WTC11 (cell line): ENCODE results near the gene PKLR. TPM values are rescaled to one million over a fixed set of nuclear protein-coding genes. Genes with fewer than 3 reads are reported as not detected.

Experiments
- AFF4 ChIP-seq: sonication (generic); formaldehyde crosslinking; IDR thresholded peaks from 2 replicates; pipeline ENCODE4 v1.8.1; 2023; ENCODE audit warnings: mild to moderate bottlenecking, missing genetic modification reagents, borderline replicate concordance
- ATF6 ChIP-seq: sonication (generic); formaldehyde crosslinking; IDR thresholded peaks from 2 replicates; pipeline ENCODE4 v1.8.1; 2023; ENCODE audit warnings: mild to moderate bottlenecking, missing genetic modification reagents
- CBFB ChIP-seq: sonication (generic); formaldehyde crosslinking; IDR thresholded peaks from 2 replicates; pipeline ENCODE4 v1.8.1; 2022; ENCODE audit warnings: mild to moderate bottlenecking, low read depth, missing genetic modification reagents
- CDX4 ChIP-seq: fragments of 250-450 bp; sonication (Bioruptor Pico); IDR thresholded peaks from 2 replicates; pipeline ENCODE4 v1.9.0; 2021; ENCODE audit warnings: moderate library complexity, mild to moderate bottlenecking, inconsistent platforms, borderline replicate concordance
- ERG ChIP-seq: fragments of 250-450 bp; sonication (Bioruptor Pico); IDR thresholded peaks from 2 replicates; pipeline ENCODE4 v1.8.0; 2021; ENCODE audit warnings: mild to moderate bottlenecking
- FOXJ3 ChIP-seq: sonication (generic); formaldehyde crosslinking; IDR thresholded peaks from 2 replicates; pipeline ENCODE4 v1.9.0; 2021; ENCODE audit warnings: missing genetic modification reagents, mild to moderate bottlenecking, borderline replicate concordance
- FOXK1 ChIP-seq: sonication (generic); formaldehyde crosslinking; IDR thresholded peaks from 2 replicates; pipeline ENCODE4 v1.8.0; 2022; ENCODE audit warnings: mild to moderate bottlenecking, moderate library complexity, missing genetic modification reagents
- FOXP4 ChIP-seq: sonication (generic); formaldehyde crosslinking; IDR thresholded peaks from 2 replicates; pipeline ENCODE4 v1.8.0; 2022; ENCODE audit warnings: mild to moderate bottlenecking, missing genetic modification reagents
- GRHL2 ChIP-seq: fragments of 250-450 bp; sonication (Bioruptor Pico); IDR thresholded peaks from 2 replicates; pipeline ENCODE4 v1.8.0; 2022; ENCODE audit warnings: mild to moderate bottlenecking, moderate library complexity; ENCODE audit not compliant: insufficient replicate concordance, severe bottlenecking
- MAX ChIP-seq: sonication (generic); formaldehyde crosslinking; IDR thresholded peaks from 2 replicates; pipeline ENCODE4 v1.8.0; 2022; ENCODE audit warnings: mild to moderate bottlenecking, missing genetic modification reagents
- MXD4 ChIP-seq: fragments of 250-450 bp; sonication (Bioruptor Pico); IDR thresholded peaks from 2 replicates; pipeline ENCODE4 v1.8.0; 2021; ENCODE audit warnings: mild to moderate bottlenecking, moderate library complexity, borderline replicate concordance
- MYBL2 ChIP-seq: sonication (generic); formaldehyde crosslinking; IDR thresholded peaks from 2 replicates; pipeline ENCODE4 v1.8.1; 2023; ENCODE audit warnings: mild to moderate bottlenecking, moderate library complexity, missing genetic modification reagents
- NFYB ChIP-seq: sonication (generic); formaldehyde crosslinking; conservative IDR thresholded peaks from 2 replicates; pipeline ENCODE4 v1.8.0; 2022; ENCODE audit warnings: low read depth, missing genetic modification reagents
- NR2C2 ChIP-seq: sonication (generic); formaldehyde crosslinking; IDR thresholded peaks from 2 replicates; pipeline ENCODE4 v1.8.0; 2022; ENCODE audit warnings: mild to moderate bottlenecking, missing genetic modification reagents
- NR3C1 ChIP-seq: sonication (generic); formaldehyde crosslinking; conservative IDR thresholded peaks from 2 replicates; pipeline ENCODE4 v1.8.1; 2023; ENCODE audit warnings: low read depth, mild to moderate bottlenecking, missing genetic modification reagents
- PRDM15 ChIP-seq: sonication (generic); formaldehyde crosslinking; IDR thresholded peaks from 2 replicates; pipeline ENCODE4 v1.8.0; 2022; ENCODE audit warnings: missing genetic modification reagents
- PREB ChIP-seq: sonication (generic); formaldehyde crosslinking; IDR thresholded peaks from 2 replicates; pipeline ENCODE4 v1.8.1; 2022; ENCODE audit warnings: mild to moderate bottlenecking, missing genetic modification reagents, moderate library complexity, borderline replicate concordance
- SMAD4 ChIP-seq: sonication (generic); formaldehyde crosslinking; IDR thresholded peaks from 2 replicates; pipeline ENCODE4 v1.8.0; 2022; ENCODE audit warnings: mild to moderate bottlenecking, missing genetic modification reagents
- TEAD1 ChIP-seq: sonication (generic); formaldehyde crosslinking; IDR thresholded peaks from 2 replicates; pipeline ENCODE4 v1.8.0; 2022; ENCODE audit warnings: mild to moderate bottlenecking, missing genetic modification reagents
- TP53 ChIP-seq: sonication (generic); formaldehyde crosslinking; IDR thresholded peaks from 2 replicates; pipeline ENCODE4 v1.8.1; 2023; ENCODE audit warnings: mild to moderate bottlenecking, missing genetic modification reagents
- ZNF317 ChIP-seq: sonication (generic); formaldehyde crosslinking; IDR thresholded peaks from 2 replicates; pipeline ENCODE4 v1.8.1; 2023; ENCODE audit warnings: low read depth, mild to moderate bottlenecking, moderate library complexity, missing genetic modification reagents, borderline replicate concordance
- ZNF671 ChIP-seq: fragments of 250-450 bp; sonication (Bioruptor Pico); IDR thresholded peaks from 2 replicates; pipeline ENCODE4 v1.8.0; 2021; ENCODE audit warnings: mild to moderate bottlenecking
- total RNA-seq: library from RNA; stranded (reverse); gene quantifications from 3 replicates; pipeline ENCODE4 v1.2.3, GENCODE V29; 2021

The PKLR gene
- total RNA-seq, 1 experiment from 2014 or later, result 1.5 TPM

- TF ChIP-seq ATF6, result no peak
- no peak for TF ChIP-seq ZNF317 (CRISPR knock-in tag)
- no peak for TF ChIP-seq NR2C2 (CRISPR knock-in tag)
- TF ChIP-seq PREB, result no peak
- TF ChIP-seq PRDM15, result no peak
- no peak for TF ChIP-seq ERG
- TF ChIP-seq NFYB (CRISPR knock-in tag), result peak; percentile 90
- no peak for TF ChIP-seq FOXJ3
- TF ChIP-seq NR3C1, result no peak
- no peak for TF ChIP-seq TP53
- TF ChIP-seq FOXP4 (CRISPR knock-in tag), result no peak
- TF ChIP-seq FOXK1 (CRISPR knock-in tag), result peak; percentile 85
- TF ChIP-seq TEAD1, result 0 out of 2 replicates have a peak, but pooled peaks have one; percentile 37
- TF ChIP-seq MYBL2 (CRISPR knock-in tag), result no peak
- TF ChIP-seq GRHL2 (CRISPR knock-in tag), result no peak
- no peak for TF ChIP-seq AFF4 (CRISPR knock-in tag)
- TF ChIP-seq CBFB, result no peak
- TF ChIP-seq SMAD4 (CRISPR knock-in tag), result no peak
- TF ChIP-seq ZNF671 (CRISPR knock-in tag), result no peak
- TF ChIP-seq CDX4 (CRISPR knock-in tag), result no peak
- no peak for TF ChIP-seq MXD4
- peak; percentile 72 for TF ChIP-seq MAX
Measured at GRCh38 chr1:155308493-155309422, 7.5 kb upstream of the PKLR start, which contains the start of gene FDPS (continued).
